ENCODE results near the gene HIGD2A. TPM values are rescaled to one million over a fixed set of nuclear protein-coding genes. Genes with fewer than 3 reads are reported as not detected.

Gene HIGD2A
- total and polyA plus RNA-seq, 2 of the 13 experiments (the other 11 are each of a cell fraction or from before 2014, with no cell fraction given) = 89.2 to 146 TPM

- Histone ChIP-seq H3K27ac (ENCODE audit: extremely low read length, insufficient read depth, low read length) (no peak overlapping the region), H2AFZ (ENCODE audit: low read length) (no peak overlapping the region), H3K4me3 (replicated peaks in 1 of 3; ENCODE audit: insufficient read depth in 1 of 3, low read depth in 2 of 3, low read length in 3 of 3) (no peak overlapping the region), H3K9ac (ENCODE audit: insufficient read depth, low read depth, low read length) (no peak overlapping the region), H3K79me2 (ENCODE audit: insufficient read depth, low read length) (no peaks in the 10 kb centered on the region), H3K4me2 (ENCODE audit: low read depth, low read length) (no peak overlapping the region), H3K27me3 (ENCODE audit: control insufficient read depth in 1 of 2, insufficient read depth in 2 of 2, low read length in 2 of 2) (no peaks in the 10 kb centered on the region), H3K36me3 (replicated peaks in 1 of 2; ENCODE audit: control insufficient read depth in 1 of 2, insufficient read depth in 2 of 2, low read length in 2 of 2) (peaks cover 0 to 6% of the 10 kb centered on the region in 2 experiments; a peak in 1 of 5 replicates), H3K4me1 (ENCODE audit: insufficient read depth, low read length) (peaks cover 29% of the 10 kb centered on the region), H4K20me1 (ENCODE audit: insufficient read depth, low read length) (no peaks in the 10 kb centered on the region), H3K9me3 (ENCODE audit: low read length) (no peaks in the 10 kb centered on the region)
- TF ChIP-seq MAFK (conservative IDR thresholded peaks at IDR 0.05 in 1 of 2, IDR thresholded peaks at IDR 0.05 in 1 of 2; ENCODE audit: low read length in 2 of 2) (peak in 1 of 2 experiments; percentile 14; a peak in 1 of 4 replicates), MTF1 (CRISPR knock-in tag; IDR thresholded peaks at IDR 0.05) (no peak), ZNF557 (CRISPR knock-in tag; IDR thresholded peaks at IDR 0.05) (no peak), NR2F1 (CRISPR knock-in tag; IDR thresholded peaks at IDR 0.05) (no peak), RFX1 (IDR thresholded peaks at IDR 0.05) (no peak), TFAP4 (IDR thresholded peaks at IDR 0.05; ENCODE audit: borderline replicate concordance, low read depth) (no peak), ZNF318 (CRISPR knock-in tag; IDR thresholded peaks at IDR 0.05) (no peak)
- in situ Hi-C loops (cut with HindIII; ENCODE audit: extremely low pct_ligation_motif_present, low pct_unique_long_range_greater_than_20kb) (loop anchor here (10.0 kb wide), 1 partner anchor 71 kb away; no protein-coding TSS in a partner anchor), intact Hi-C loops (cut with micrococcal nuclease; ENCODE audit: unreplicated experiment) (loop anchor here (10.0 kb wide), 1 partner anchor 71 kb away; no protein-coding TSS in a partner anchor)
- DNase-seq (ENCODE audit: low spot score) = no peak
- WGBS (ENCODE audit: low lambda C conversion rate) = 10% methylated on average over 1 of the region's 7 CpGs
- FAIRE-seq = no peak
- CTCF ChIA-PET (ENCODE audit: low intra/inter-chr PET ratio, low total read pairs) = no interaction called here
- BruUV-seq (replicated peaks) = no TSS peak
- no peak for ATAC-seq
- POLR2A ChIA-PET = no interaction called here
Measured at GRCh38 chr5:176413709-176414191, 25.2 kb downstream of the HIGD2A start.

Data from HepG2 (cell line).